Fibroblast of lung (primary cell): ENCODE results near the gene ANKFN1. TPM values are rescaled to one million over a fixed set of nuclear protein-coding genes. Genes with fewer than 3 reads are reported as not detected.
A peak's percentile ranks its signal among the peaks of the same experiment; 100 is the strongest.

Experiments
- DNase-seq, 2 donors: peaks; one replicate each; pipeline versions ENCODE4 v3.0.0 to v3.0.0-alpha.2; 2010; ENCODE audit warnings: low read depth in 2 of 2
- H2AFZ ChIP-seq: 2 replicates; pipeline ENCODE4 v1.5.1; 2012; ENCODE audit warnings: low read length, control low read depth, inconsistent platforms
- H3K27ac ChIP-seq: 2 replicates; pipeline ENCODE4 v1.5.1; 2011; ENCODE audit warnings: low read length, control low read depth; ENCODE audit not compliant: insufficient read depth
- H3K27me3 ChIP-seq: 2 replicates; pipeline ENCODE4 v1.5.1; 2011; ENCODE audit warnings: mild to moderate bottlenecking, low read length; ENCODE audit not compliant: control insufficient read depth, insufficient read depth
- H3K36me3 ChIP-seq: 2 replicates; pipeline ENCODE4 v1.5.1; 2011; ENCODE audit warnings: low read length; ENCODE audit not compliant: control insufficient read depth, insufficient read depth
- H3K4me1 ChIP-seq: 2 replicates; pipeline ENCODE4 v1.5.1; 2011; ENCODE audit warnings: low read length; ENCODE audit not compliant: control insufficient read depth, insufficient read depth; ENCODE audit errors: extremely low read depth
- H3K4me2 ChIP-seq: 2 replicates; pipeline ENCODE4 v1.5.1; 2011; ENCODE audit warnings: low read length, control low read depth; ENCODE audit not compliant: insufficient read depth; ENCODE audit errors: extremely low read depth
- H3K4me3 ChIP-seq, 4 experiments: fragments of 200-600 bp in 1 of 4; sonication (generic) in 1 of 4; replicated peaks in 1 of 4; 2 replicates each; pipeline ENCODE4 v1.5.1; 2011 to 2016; ENCODE audit warnings: low read length in 4 of 4, low read depth in 3 of 4, mild to moderate bottlenecking in 3 of 4, control low read depth in 2 of 4, inconsistent platforms in 1 of 4, mixed read lengths in 1 of 4; ENCODE audit not compliant: insufficient read depth in 1 of 4; ENCODE audit errors: control extremely low read depth in 1 of 4
- H3K79me2 ChIP-seq: 2 replicates; pipeline ENCODE4 v1.5.1; 2012; ENCODE audit warnings: mild to moderate bottlenecking, low read length, inconsistent platforms; ENCODE audit not compliant: control insufficient read depth, insufficient read depth
- H3K9ac ChIP-seq: 2 replicates; pipeline ENCODE4 v1.5.1; 2011; ENCODE audit warnings: mild to moderate bottlenecking, low read length, control low read depth; ENCODE audit not compliant: insufficient read depth
- H3K9me3 ChIP-seq: 2 replicates; pipeline ENCODE4 v1.5.1; 2012; ENCODE audit warnings: low read depth, low read length; ENCODE audit not compliant: control insufficient read depth, insufficient read depth
- H4K20me1 ChIP-seq: 2 replicates; pipeline ENCODE4 v1.5.1; 2011; ENCODE audit warnings: low read length; ENCODE audit not compliant: control insufficient read depth, insufficient read depth; ENCODE audit errors: extremely low read depth
- EZH2 ChIP-seq: IDR thresholded peaks from 2 replicates; pipeline ENCODE4 v1.5.1; 2012; ENCODE audit warnings: low read length, control low read depth, mild to moderate bottlenecking; ENCODE audit errors: missing control alignments
- polyA plus RNA-seq, 2 donors: library from polyadenylated mRNA; depleted of rRNA in 1 of 2; stranded (reverse) in 1 of 2; unstranded in 1 of 2; fragments of >200 nt; gene quantifications; 2 replicates each; pipeline ENCODE4 v1.2.1, GENCODE V29; 2011 to 2012; ENCODE audit warnings: missing spikeins in 1 of 2
- total RNA-seq: library from RNA; depleted of rRNA; stranded (reverse); fragments of >200 nt; gene quantifications from 2 replicates; pipeline ENCODE4 v1.2.1, GENCODE V29; 2014
- TF ChIP-seq, protein P1 (sequence below), 2 donors: IDR thresholded peaks in 1 of 2; conservative IDR thresholded peaks in 1 of 2; 1 replicate in 1 of 2; 2 replicates in 1 of 2; pipeline ENCODE4 v1.5.1; 2011 to 2012; ENCODE audit warnings: low read length in 2 of 2, control low read depth in 1 of 2, inconsistent platforms in 1 of 2, low read depth in 1 of 2, mild to moderate bottlenecking in 1 of 2

Gene ANKFN1
- total and polyA plus RNA-seq, 2 donors (not counting 1 experiment from before 2014, with no cell fraction given): 0.19 TPM; not detected in 1

DNA sequence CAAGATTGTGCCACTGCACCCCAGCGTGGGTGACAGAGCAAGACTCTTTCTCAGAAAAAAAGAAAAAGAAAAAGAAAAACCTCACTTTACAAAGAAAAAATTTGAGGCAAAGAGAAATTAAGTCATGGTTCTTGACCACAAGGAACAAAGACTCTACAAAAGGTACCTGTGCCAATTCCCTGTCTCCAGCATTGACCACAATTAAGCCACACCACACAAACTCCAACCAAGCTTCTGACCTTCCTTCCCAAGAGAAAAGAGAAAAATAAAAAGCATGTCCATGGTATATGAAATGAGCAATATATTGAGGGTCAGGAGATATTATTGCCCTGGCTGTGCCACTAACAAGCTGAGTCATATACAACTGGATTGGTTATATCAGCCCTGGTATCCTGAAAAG lies 293.9 kb downstream of the ANKFN1 start:
- Histone ChIP-seq H3K4me2 (no peak overlapping the region), H3K27me3 (no peaks in the 10 kb centered on the region), H2AFZ (no peak overlapping the region), H3K4me1 (no peaks in the 10 kb centered on the region), H3K36me3 (no peaks in the 10 kb centered on the region), H3K9me3 (no peaks in the 10 kb centered on the region), H3K4me3 (no peak overlapping the region), H3K79me2 (no peaks in the 10 kb centered on the region), H3K9ac (no peak overlapping the region), H3K27ac (no peak overlapping the region), H4K20me1 (no peaks in the 10 kb centered on the region)
- peak in 1 of 2 donors; percentile 58 for DNase-seq
- TF ChIP-seq, protein P1, sequence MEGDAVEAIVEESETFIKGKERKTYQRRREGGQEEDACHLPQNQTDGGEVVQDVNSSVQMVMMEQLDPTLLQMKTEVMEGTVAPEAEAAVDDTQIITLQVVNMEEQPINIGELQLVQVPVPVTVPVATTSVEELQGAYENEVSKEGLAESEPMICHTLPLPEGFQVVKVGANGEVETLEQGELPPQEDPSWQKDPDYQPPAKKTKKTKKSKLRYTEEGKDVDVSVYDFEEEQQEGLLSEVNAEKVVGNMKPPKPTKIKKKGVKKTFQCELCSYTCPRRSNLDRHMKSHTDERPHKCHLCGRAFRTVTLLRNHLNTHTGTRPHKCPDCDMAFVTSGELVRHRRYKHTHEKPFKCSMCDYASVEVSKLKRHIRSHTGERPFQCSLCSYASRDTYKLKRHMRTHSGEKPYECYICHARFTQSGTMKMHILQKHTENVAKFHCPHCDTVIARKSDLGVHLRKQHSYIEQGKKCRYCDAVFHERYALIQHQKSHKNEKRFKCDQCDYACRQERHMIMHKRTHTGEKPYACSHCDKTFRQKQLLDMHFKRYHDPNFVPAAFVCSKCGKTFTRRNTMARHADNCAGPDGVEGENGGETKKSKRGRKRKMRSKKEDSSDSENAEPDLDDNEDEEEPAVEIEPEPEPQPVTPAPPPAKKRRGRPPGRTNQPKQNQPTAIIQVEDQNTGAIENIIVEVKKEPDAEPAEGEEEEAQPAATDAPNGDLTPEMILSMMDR (conservative IDR thresholded peaks at IDR 0.05 in 1 of 2, IDR thresholded peaks at IDR 0.05 in 1 of 2; ENCODE audit: low read depth in 1 of 2, low read length in 2 of 2): no peak
- TF ChIP-seq EZH2: no peak

DNA sequence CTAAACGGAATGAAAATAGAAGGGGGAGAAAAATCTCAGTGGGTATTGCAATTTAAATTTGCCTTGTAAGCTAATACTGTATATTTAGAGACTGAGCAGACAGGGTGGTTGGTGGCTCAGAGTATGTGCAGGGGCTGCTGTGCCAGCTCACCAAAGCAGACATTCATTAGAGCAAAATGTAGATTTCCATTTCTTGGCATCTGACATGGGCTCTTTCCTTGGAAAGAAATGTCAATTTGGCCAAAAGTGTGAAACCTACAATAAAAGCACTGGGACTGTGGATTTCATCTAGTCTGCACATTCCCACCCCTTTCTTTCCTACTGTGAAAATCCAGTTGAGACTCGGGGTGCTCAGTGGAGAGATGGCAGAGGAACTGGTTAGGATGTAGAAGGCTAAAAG lies 295.1 kb downstream of the ANKFN1 start:
- H2AFZ ChIP-seq: no peak overlapping the region
- no peak overlapping the region for H3K27ac ChIP-seq
- H3K4me2 ChIP-seq: no peak overlapping the region
- no peaks in the 10 kb centered on the region for H4K20me1 ChIP-seq
- no peak overlapping the region for H3K9ac ChIP-seq
- H3K27me3 ChIP-seq: no peaks in the 10 kb centered on the region
- no peaks in the 10 kb centered on the region for H3K36me3 ChIP-seq
- TF ChIP-seq, protein P1 (conservative IDR thresholded peaks at IDR 0.05 in 1 of 2, IDR thresholded peaks at IDR 0.05 in 1 of 2; ENCODE audit: low read depth in 1 of 2, low read length in 2 of 2): no peak
- no peak for TF ChIP-seq EZH2
- no peaks in the 10 kb centered on the region for H3K4me1 ChIP-seq
- H3K4me3 ChIP-seq: no peak overlapping the region
- DNase-seq: no peak
- H3K79me2 ChIP-seq: no peaks in the 10 kb centered on the region
- no peaks in the 10 kb centered on the region for H3K9me3 ChIP-seq

DNA sequence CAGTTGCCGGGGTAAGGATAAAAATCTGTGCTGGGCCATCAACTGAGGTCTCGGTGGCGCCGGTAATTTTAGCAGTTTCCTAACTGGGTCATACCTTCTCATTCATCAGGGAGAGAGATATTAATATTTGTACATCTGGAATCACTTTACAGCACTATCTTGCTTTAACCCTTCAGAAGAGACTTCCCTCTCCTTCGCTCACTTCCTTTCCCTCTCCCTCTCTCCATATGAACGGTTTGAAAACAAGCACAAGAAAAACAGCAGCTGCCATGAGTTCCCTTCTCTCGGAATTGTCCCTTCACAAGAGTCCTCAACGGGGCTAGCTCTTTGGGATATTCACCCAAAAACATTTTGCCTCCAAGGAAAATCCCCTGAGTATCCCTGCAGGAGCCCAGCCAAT lies 295.9 kb downstream of the ANKFN1 start:
- TF ChIP-seq EZH2: no peak
- TF ChIP-seq, protein P1 (conservative IDR thresholded peaks at IDR 0.05 in 1 of 2, IDR thresholded peaks at IDR 0.05 in 1 of 2; ENCODE audit: low read depth in 1 of 2, low read length in 2 of 2): no peak
- H3K79me2 ChIP-seq: no peaks in the 10 kb centered on the region

More for the DNA sequence above, 295.9 kb downstream of the ANKFN1 start:
- Histone ChIP-seq H3K27me3 (no peaks in the 10 kb centered on the region), H4K20me1 (no peaks in the 10 kb centered on the region), H3K9ac (no peak overlapping the region), H3K4me3 (no peak overlapping the region), H3K27ac (no peak overlapping the region), H3K4me1 (no peaks in the 10 kb centered on the region), H3K9me3 (no peaks in the 10 kb centered on the region), H2AFZ (no peak overlapping the region), H3K4me2 (no peak overlapping the region), H3K36me3 (no peaks in the 10 kb centered on the region)
- no peak for DNase-seq
